Measurements from ENCODE around the gene IL31. TPM values are rescaled to one million over a fixed set of nuclear protein-coding genes. Genes with fewer than 3 reads are reported as not detected.

IL31 gene
- total RNA-seq, 1 donor from 2014 or later = not detected

- no peaks in the 10 kb centered on the region for H3K9me3 ChIP-seq
These were observed 1.6 kb downstream of the IL31 start for GRCh38 chr12:122172262-122172939.

GRCh38 chr12:122171399-122171798 lies 2.6 kb downstream of the IL31 start:
- no peak overlapping the region for H3K4me3 ChIP-seq
- H3K36me3 ChIP-seq = no peaks in the 10 kb centered on the region
- H3K27ac ChIP-seq = no peak overlapping the region
- TF ChIP-seq POLR2A (IDR thresholded peaks at IDR 0.05) (no peak), POLR2AphosphoS5 (IDR thresholded peaks at IDR 0.05; ENCODE audit: insufficient read depth in 1 of 2, low read depth in 1 of 2) (no peak), CTCF (IDR thresholded peaks at IDR 0.05) (no peak)
- DNase-seq (ENCODE audit: extremely low spot score in 2 of 2) = no peak
- H3K9me3 ChIP-seq = no peaks in the 10 kb centered on the region
- H3K4me1 ChIP-seq = no peaks in the 10 kb centered on the region
- intact Hi-C loops (cut with DNase I) = no loop called here
- no peaks in the 10 kb centered on the region for H3K27me3 ChIP-seq

More at GRCh38 chr12:122172262-122172939, 1.6 kb downstream of the IL31 start:
- intact Hi-C loops (cut with DNase I) = no loop called here
- TF ChIP-seq POLR2A (IDR thresholded peaks at IDR 0.05) = no peak
- no peak for TF ChIP-seq CTCF (IDR thresholded peaks at IDR 0.05)
- TF ChIP-seq POLR2AphosphoS5 (IDR thresholded peaks at IDR 0.05; ENCODE audit: insufficient read depth in 1 of 2, low read depth in 1 of 2) = no peak
- Histone ChIP-seq H3K36me3 (no peaks in the 10 kb centered on the region), H3K4me3 (no peak overlapping the region), H3K4me1 (no peaks in the 10 kb centered on the region), H3K27ac (no peak overlapping the region), H3K27me3 (no peaks in the 10 kb centered on the region)
- DNase-seq (ENCODE audit: extremely low spot score in 2 of 2) = no peak

GRCh38 chr12:122168492-122168891 lies 5.5 kb downstream of the IL31 start:
- TF ChIP-seq POLR2AphosphoS5 (IDR thresholded peaks at IDR 0.05; ENCODE audit: insufficient read depth in 1 of 2, low read depth in 1 of 2) = no peak
- TF ChIP-seq POLR2A (IDR thresholded peaks at IDR 0.05) = no peak
- TF ChIP-seq CTCF (IDR thresholded peaks at IDR 0.05) = no peak
- H3K36me3 ChIP-seq = no peaks in the 10 kb centered on the region

GRCh38 chr12:122167356-122167925 lies 6.6 kb downstream of the IL31 start:
- intact Hi-C loops (cut with DNase I) = no loop called here
- H3K9me3 ChIP-seq = no peaks in the 10 kb centered on the region
- TF ChIP-seq POLR2AphosphoS5 (IDR thresholded peaks at IDR 0.05; ENCODE audit: insufficient read depth in 1 of 2, low read depth in 1 of 2) = no peak
- TF ChIP-seq CTCF (IDR thresholded peaks at IDR 0.05) = no peak
- TF ChIP-seq POLR2A (IDR thresholded peaks at IDR 0.05) = no peak
- no peak overlapping the region for H3K4me3 ChIP-seq
- no peak for DNase-seq (ENCODE audit: extremely low spot score in 2 of 2)
- no peaks in the 10 kb centered on the region for H3K4me1 ChIP-seq
- H3K36me3 ChIP-seq = no peaks in the 10 kb centered on the region
- no peaks in the 10 kb centered on the region for H3K27me3 ChIP-seq
- H3K27ac ChIP-seq = no peak overlapping the region

More at GRCh38 chr12:122168492-122168891, 5.5 kb downstream of the IL31 start:
- Histone ChIP-seq H3K4me1 (no peaks in the 10 kb centered on the region), H3K4me3 (no peak overlapping the region), H3K27me3 (no peaks in the 10 kb centered on the region), H3K27ac (no peak overlapping the region), H3K9me3 (no peaks in the 10 kb centered on the region)
- intact Hi-C loops (cut with DNase I) = no loop called here
- no peak for DNase-seq (ENCODE audit: extremely low spot score in 2 of 2)
